ENCODE results near the gene ZNF532. TPM values are rescaled to one million over a fixed set of nuclear protein-coding genes. Genes with fewer than 3 reads are reported as not detected.

The ZNF532 gene
- total and polyA plus RNA-seq, 8 donors: 56.2 to 153 (median 142) TPM

DNA sequence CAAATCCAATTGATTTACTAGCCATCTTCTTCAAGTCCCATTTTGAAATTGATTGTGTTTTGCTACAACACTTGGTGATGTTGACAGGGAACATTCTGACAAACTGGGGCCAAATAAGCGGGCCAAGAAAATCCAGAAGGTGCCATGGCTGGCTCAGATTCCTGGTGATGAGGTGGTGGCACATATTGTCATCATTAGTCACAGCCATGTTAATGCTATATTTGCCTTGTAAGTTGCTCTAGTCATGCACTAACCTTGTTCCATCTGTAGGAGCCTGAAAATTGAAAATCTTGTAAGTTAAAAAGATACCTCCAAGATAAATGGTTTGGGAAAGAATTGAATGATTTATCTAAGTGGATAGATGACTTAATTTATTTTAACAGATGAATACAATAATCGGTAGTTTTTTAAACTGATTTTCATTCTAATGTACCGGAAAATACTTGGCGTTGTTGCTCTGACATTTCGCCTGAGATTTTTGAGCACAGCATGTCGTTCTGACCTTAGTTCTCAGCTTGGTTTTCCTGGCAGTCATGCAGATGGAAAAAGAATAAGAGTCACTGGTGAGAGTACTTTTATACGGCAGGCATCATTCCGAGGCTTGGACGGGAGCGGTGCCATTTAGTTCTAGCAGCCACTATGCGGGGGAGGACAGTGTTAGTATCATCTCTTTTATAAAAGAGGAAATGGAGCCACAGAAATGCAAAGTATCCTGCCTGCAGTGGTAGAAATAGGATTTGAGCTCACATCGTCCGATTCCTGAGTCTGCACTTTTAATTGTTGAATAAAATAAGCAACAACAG is 133.9 kb downstream of the ZNF532 start:
- Histone ChIP-seq H3K36me3 (no peaks in the 10 kb centered on the region), H3K9me3 (no peaks in the 10 kb centered on the region), H3K4me1 (peaks cover 2 to 4% of the 10 kb centered on the region in 2 donors), H3K27me3 (no peaks in the 10 kb centered on the region), H3K27ac (peak overlapping the region; percentile 9 to 57), H3K4me3 (no peak overlapping the region)
- intact Hi-C loops (cut with DNase I): no loop called here
- no peak for TF ChIP-seq CTCF (IDR thresholded peaks at IDR 0.05)
- DNase-seq (no peak), ATAC-seq (peak; percentile 56)

DNA sequence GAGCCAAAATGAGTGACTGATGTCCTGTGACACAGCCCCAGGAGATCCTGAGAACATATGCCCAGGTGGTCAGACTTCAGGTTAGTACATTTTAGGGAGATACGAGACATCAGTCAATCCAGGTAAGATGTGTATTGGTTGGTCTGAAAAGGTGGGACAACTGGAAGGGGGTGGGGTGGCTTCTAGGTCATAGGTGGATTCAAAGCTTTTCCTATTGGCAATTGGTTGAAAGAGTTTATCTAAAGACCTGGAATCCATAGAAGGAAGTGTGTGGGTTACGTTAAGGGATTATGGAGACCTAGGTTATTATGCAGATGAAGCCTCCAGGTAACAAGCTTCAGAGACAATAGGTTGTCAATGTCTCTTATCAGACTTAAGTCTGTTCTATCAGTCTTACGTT is 136.5 kb downstream of the ZNF532 start:
- Histone ChIP-seq H3K27me3 (no peaks in the 10 kb centered on the region), H3K4me3 (no peak overlapping the region), H3K27ac (no peak overlapping the region), H3K4me1 (no peaks in the 10 kb centered on the region), H3K9me3 (no peaks in the 10 kb centered on the region), H3K36me3 (no peaks in the 10 kb centered on the region)
- no peak for TF ChIP-seq CTCF (IDR thresholded peaks at IDR 0.05)
- ATAC-seq (no peak), DNase-seq (no peak)
- intact Hi-C loops (cut with DNase I): no loop called here

DNA sequence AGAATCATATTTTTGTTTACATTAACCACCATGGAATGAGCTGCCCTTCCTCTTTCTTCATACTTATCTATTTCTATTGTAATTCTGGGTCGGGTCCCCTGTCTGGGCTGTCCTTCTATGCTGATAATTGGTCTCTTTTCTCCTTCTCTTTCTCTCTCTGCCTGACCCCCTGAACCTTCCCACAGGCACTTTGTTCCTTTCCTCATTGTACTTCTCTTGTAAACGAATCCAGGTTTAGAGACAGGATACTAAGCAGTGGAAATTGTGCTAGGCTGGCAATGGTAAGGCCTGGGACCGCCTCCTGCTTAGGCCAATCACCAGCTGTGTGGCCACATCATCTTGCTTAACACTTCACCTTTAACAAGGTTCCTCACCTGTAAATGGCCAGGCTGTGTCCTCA is 137.0 kb downstream of the ZNF532 start:
- H3K9me3 ChIP-seq: no peaks in the 10 kb centered on the region
- DNase-seq (no peak), ATAC-seq (no peak)
- TF ChIP-seq CTCF (IDR thresholded peaks at IDR 0.05): no peak
- no peaks in the 10 kb centered on the region for H3K36me3 ChIP-seq
- intact Hi-C loops (cut with DNase I): no loop called here
- no peaks in the 10 kb centered on the region for H3K4me1 ChIP-seq
- no peak overlapping the region for H3K27ac ChIP-seq
- no peak overlapping the region for H3K4me3 ChIP-seq
- H3K27me3 ChIP-seq: no peaks in the 10 kb centered on the region

GRCh38 chr18:59002974-59003594 is 138.4 kb downstream of the ZNF532 start:
- ATAC-seq: no peak
- no peaks in the 10 kb centered on the region for H3K9me3 ChIP-seq
- no peak for TF ChIP-seq CTCF (IDR thresholded peaks at IDR 0.05)
- H3K36me3 ChIP-seq: no peaks in the 10 kb centered on the region
- no peak overlapping the region for H3K4me3 ChIP-seq
- no peaks in the 10 kb centered on the region for H3K27me3 ChIP-seq
- intact Hi-C loops (cut with DNase I): no loop called here
- H3K27ac ChIP-seq: no peak overlapping the region
- no peak for DNase-seq
- no peaks in the 10 kb centered on the region for H3K4me1 ChIP-seq

GRCh38 chr18:59005262-59005661 is 140.6 kb downstream of the ZNF532 start:
- DNase-seq (no peak), ATAC-seq (no peak)
- Histone ChIP-seq H3K27ac (no peak overlapping the region), H3K4me3 (no peak overlapping the region), H3K36me3 (no peaks in the 10 kb centered on the region), H3K9me3 (no peaks in the 10 kb centered on the region), H3K27me3 (no peaks in the 10 kb centered on the region), H3K4me1 (no peaks in the 10 kb centered on the region)
- no peak for TF ChIP-seq CTCF (IDR thresholded peaks at IDR 0.05)
- intact Hi-C loops (cut with DNase I): no loop called here

Data from left lung (tissue), 10 donors.